GM19467 (cell line): ENCODE results near the gene E2F6.
A peak's percentile ranks its signal among the peaks of the same experiment; 100 is the strongest.

Experiments used
- ATAC-seq: cut with Tn5 transposase; IDR thresholded peaks from one replicate; pipeline ENCODE4 v1.9.1; 2021; ENCODE audit warnings: mild to moderate bottlenecking, moderate library complexity; ENCODE audit not compliant: unreplicated experiment

The E2F6 gene

GRCh38 chr2:11465485-11466306 lies at the start of gene E2F6:
TSS of gene E2F6 (minus strand) at chr2:11466161. CDS start at chr2:11465879, 282 bp downstream.
- peak; percentile 58 for ATAC-seq

- ATAC-seq, result no peak
Observed at GRCh38 chr2:11515490-11515981, 49.6 kb upstream of the E2F6 start.

- no peak for ATAC-seq
Observed at GRCh38 chr2:11514904-11515303, 48.9 kb upstream of the E2F6 start.

GRCh38 chr2:11514081-11514730 lies 48.2 kb upstream of the E2F6 start:
- ATAC-seq, result no peak

- no peak for ATAC-seq
Observed at GRCh38 chr2:11513319-11513718, 47.4 kb upstream of the E2F6 start.

- no peak for ATAC-seq
Observed at GRCh38 chr2:11512431-11512830, 46.5 kb upstream of the E2F6 start.

GRCh38 chr2:11509657-11510360 lies 43.8 kb upstream of the E2F6 start:
- ATAC-seq, result no peak

- ATAC-seq, result no peak
Observed at GRCh38 chr2:11508279-11508678, 42.3 kb upstream of the E2F6 start.

GRCh38 chr2:11507517-11507916 lies 41.6 kb upstream of the E2F6 start:
- ATAC-seq, result no peak

GRCh38 chr2:11506611-11506969 lies 40.6 kb upstream of the E2F6 start:
- ATAC-seq, result no peak

GRCh38 chr2:11505652-11506610 lies 40.0 kb upstream of the E2F6 start:
- no peak for ATAC-seq

- ATAC-seq, result no peak
Observed at GRCh38 chr2:11503354-11503927, 37.5 kb upstream of the E2F6 start.

GRCh38 chr2:11502740-11503292 lies 36.9 kb upstream of the E2F6 start:
- no peak for ATAC-seq

GRCh38 chr2:11500702-11501303 lies 34.8 kb upstream of the E2F6 start:
- ATAC-seq, result no peak

GRCh38 chr2:11499081-11499743 lies 33.3 kb upstream of the E2F6 start:
- no peak for ATAC-seq

GRCh38 chr2:11498543-11499034 lies 32.6 kb upstream of the E2F6 start:
- peak; percentile 86 for ATAC-seq

- no peak for ATAC-seq
Observed at GRCh38 chr2:11495844-11496681, 30.1 kb upstream of the E2F6 start.

GRCh38 chr2:11494310-11494709 lies 28.3 kb upstream of the E2F6 start:
- ATAC-seq, result no peak
